GM12864 (cell line): Measurements from ENCODE around the gene CADM4.

Source experiments
- DNase-seq: peaks from one replicate; pipeline ENCODE4 v3.0.0-alpha.2; 2011; ENCODE audit warnings: low read depth
- H3K4me3 ChIP-seq: 2 replicates; pipeline ENCODE4 v1.5.1; 2011; ENCODE audit warnings: mild to moderate bottlenecking, low read depth, low read length, control low read depth
- TF ChIP-seq, protein P1 (sequence below): IDR thresholded peaks from 2 replicates; pipeline ENCODE4 v1.5.1; 2011; ENCODE audit warnings: low read depth, mild to moderate bottlenecking, moderate library complexity, low read length, control low read depth, inconsistent platforms; ENCODE audit errors: missing control alignments

Gene CADM4

GRCh38 chr19:43618921-43619261 lies 20.8 kb downstream of the CADM4 start:
- no peak for DNase-seq
- TF ChIP-seq, protein P1, sequence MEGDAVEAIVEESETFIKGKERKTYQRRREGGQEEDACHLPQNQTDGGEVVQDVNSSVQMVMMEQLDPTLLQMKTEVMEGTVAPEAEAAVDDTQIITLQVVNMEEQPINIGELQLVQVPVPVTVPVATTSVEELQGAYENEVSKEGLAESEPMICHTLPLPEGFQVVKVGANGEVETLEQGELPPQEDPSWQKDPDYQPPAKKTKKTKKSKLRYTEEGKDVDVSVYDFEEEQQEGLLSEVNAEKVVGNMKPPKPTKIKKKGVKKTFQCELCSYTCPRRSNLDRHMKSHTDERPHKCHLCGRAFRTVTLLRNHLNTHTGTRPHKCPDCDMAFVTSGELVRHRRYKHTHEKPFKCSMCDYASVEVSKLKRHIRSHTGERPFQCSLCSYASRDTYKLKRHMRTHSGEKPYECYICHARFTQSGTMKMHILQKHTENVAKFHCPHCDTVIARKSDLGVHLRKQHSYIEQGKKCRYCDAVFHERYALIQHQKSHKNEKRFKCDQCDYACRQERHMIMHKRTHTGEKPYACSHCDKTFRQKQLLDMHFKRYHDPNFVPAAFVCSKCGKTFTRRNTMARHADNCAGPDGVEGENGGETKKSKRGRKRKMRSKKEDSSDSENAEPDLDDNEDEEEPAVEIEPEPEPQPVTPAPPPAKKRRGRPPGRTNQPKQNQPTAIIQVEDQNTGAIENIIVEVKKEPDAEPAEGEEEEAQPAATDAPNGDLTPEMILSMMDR: no peak
- H3K4me3 ChIP-seq: peak overlapping the region; percentile 80

- no peak overlapping the region for H3K4me3 ChIP-seq
- TF ChIP-seq, protein P1: no peak
- no peak for DNase-seq
Measured at GRCh38 chr19:43616954-43617353, 22.7 kb downstream of the CADM4 start.

DNA sequence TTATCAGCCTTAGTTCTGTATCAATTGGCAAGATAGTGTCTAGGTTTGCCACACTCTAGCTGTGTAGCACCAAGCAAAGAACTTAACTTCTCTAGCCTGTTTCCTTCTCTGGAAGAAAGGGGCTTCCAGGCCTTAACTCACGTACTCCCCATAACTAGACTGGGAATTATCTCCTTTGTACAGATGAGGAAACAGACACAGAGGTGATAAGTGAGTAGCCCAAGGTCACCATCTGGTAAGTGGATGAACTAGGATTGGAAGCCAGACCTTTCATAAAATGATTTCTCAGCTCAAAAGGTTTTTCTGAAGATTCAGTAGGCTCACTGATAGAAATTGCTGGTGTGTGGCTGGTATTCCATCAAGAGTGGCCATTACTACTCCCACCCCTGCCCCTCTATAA lies 23.3 kb downstream of the CADM4 start:
- no peak for DNase-seq
- no peak overlapping the region for H3K4me3 ChIP-seq
- TF ChIP-seq, protein P1: no peak

DNA sequence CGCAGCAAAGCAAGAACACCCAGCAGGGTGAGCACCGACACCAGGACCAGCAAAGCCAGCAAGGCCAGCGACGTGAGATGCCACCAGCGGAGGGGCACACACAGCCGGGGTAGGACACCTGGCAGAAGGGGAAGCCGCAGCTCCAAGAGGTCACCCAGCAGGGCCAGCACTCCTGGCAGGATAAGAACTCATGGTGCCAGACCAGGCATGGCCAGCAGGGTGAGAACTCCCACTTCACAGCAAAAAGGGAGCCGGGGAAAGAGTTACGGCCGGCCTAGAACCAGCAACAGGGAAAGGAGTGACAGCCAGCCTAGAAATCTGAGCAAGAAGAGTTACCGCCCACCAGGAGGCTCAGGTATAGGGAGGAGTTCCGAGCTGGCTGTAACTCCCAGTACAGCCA lies 27.3 kb downstream of the CADM4 start:
- no peak for DNase-seq
- TF ChIP-seq, protein P1: no peak

GRCh38 chr19:43611788-43612187 lies 27.9 kb downstream of the CADM4 start, which contains the start of gene SRRM5:
SRRM5 (plus strand) TSS chr19:43612088; CDS start chr19:43612122, 34 bp downstream.
- DNase-seq: no peak
- TF ChIP-seq, protein P1: no peak
- no peak within 1 kb of the TSS for H3K4me3 ChIP-seq

More for the DNA sequence above, 27.3 kb downstream of the CADM4 start:
- H3K4me3 ChIP-seq: no peak overlapping the region

GRCh38 chr19:43610493-43610892 lies 29.2 kb downstream of the CADM4 start:
- TF ChIP-seq, protein P1: no peak
- no peak for DNase-seq
- H3K4me3 ChIP-seq: no peak overlapping the region

GRCh38 chr19:43609872-43610271 lies 29.8 kb downstream of the CADM4 start:
- DNase-seq: no peak
- no peak overlapping the region for H3K4me3 ChIP-seq
- TF ChIP-seq, protein P1: no peak
